ENCODE results near the gene NCOR1.
"Not testable (repeated sequence)": the region's sequence is repeated elsewhere in the genome, so short reads cannot be mapped to it uniquely, and the experiment has no call there.

NCOR1 gene

DNA sequence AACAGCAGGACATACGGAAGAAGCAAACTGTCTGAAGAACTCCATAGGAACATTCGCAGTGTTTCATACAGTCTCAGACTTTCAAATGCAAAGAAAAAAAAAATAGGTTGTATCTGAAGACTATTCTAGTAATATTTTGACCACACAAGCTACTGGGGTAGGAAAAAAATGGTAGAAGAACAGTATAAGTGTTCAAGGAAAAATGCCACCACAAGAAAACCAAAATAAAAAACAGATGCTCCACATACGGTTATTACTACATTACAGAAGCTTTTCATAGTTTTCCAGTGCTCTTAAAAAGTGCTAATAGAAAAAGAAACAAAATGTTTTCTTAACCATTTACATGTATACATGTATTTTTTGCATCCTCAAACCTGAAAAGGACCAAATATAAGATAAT lies 3.7 kb downstream of the NCOR1 start:
- no peak for ATAC-seq
- TF ChIP-seq ARNTL (CRISPR knock-in tag; IDR thresholded peaks at IDR 0.05; ENCODE audit: borderline replicate concordance, low read depth) (no peak), OSR1 (CRISPR knock-in tag; IDR thresholded peaks at IDR 0.05) (no peak), ZNF70 (CRISPR knock-in tag; IDR thresholded peaks at IDR 0.05) (no peak), TCF4 (CRISPR knock-in tag; IDR thresholded peaks at IDR 0.05; ENCODE audit: borderline replicate concordance) (no peak), PPARA (CRISPR knock-in tag; IDR thresholded peaks at IDR 0.05; ENCODE audit: borderline replicate concordance) (no peak), ZFP30 (CRISPR knock-in tag; IDR thresholded peaks at IDR 0.05) (no peak), ZC3H10 (CRISPR knock-in tag; IDR thresholded peaks at IDR 0.05) (no peak), RARB (CRISPR knock-in tag; IDR thresholded peaks at IDR 0.05) (no peak), GLIS3 (CRISPR knock-in tag; IDR thresholded peaks at IDR 0.05) (no peak), SNAI2 (CRISPR knock-in tag; IDR thresholded peaks at IDR 0.05) (no peak), BACH2 (CRISPR knock-in tag; IDR thresholded peaks at IDR 0.05; ENCODE audit: borderline replicate concordance) (no peak)
- TF ChIP-seq, protein P1, sequence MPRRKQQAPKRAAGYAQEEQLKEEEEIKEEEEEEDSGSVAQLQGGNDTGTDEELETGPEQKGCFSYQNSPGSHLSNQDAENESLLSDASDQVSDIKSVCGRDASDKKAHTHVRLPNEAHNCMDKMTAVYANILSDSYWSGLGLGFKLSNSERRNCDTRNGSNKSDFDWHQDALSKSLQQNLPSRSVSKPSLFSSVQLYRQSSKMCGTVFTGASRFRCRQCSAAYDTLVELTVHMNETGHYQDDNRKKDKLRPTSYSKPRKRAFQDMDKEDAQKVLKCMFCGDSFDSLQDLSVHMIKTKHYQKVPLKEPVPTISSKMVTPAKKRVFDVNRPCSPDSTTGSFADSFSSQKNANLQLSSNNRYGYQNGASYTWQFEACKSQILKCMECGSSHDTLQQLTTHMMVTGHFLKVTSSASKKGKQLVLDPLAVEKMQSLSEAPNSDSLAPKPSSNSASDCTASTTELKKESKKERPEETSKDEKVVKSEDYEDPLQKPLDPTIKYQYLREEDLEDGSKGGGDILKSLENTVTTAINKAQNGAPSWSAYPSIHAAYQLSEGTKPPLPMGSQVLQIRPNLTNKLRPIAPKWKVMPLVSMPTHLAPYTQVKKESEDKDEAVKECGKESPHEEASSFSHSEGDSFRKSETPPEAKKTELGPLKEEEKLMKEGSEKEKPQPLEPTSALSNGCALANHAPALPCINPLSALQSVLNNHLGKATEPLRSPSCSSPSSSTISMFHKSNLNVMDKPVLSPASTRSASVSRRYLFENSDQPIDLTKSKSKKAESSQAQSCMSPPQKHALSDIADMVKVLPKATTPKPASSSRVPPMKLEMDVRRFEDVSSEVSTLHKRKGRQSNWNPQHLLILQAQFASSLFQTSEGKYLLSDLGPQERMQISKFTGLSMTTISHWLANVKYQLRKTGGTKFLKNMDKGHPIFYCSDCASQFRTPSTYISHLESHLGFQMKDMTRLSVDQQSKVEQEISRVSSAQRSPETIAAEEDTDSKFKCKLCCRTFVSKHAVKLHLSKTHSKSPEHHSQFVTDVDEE (CRISPR knock-in tag; IDR thresholded peaks at IDR 0.05): no peak

DNA sequence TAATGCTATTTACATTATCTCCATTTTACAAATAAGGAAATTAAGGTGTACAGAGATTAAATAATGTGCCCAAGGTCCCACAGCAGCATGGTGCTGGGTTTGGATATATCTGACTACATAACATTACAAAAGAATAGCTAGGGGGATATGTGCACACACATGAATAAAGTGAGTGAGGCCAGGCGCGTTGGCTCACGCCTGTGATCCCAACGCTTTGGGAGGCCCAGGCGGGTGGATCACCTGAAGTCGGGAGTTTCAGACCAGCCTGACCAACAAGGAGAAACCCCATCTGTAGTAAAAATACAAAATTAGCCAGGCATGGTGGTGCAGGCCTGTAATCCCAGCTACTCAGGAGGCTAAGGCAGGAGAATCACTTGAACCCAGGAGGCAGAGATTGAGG lies 10.6 kb downstream of the NCOR1 start:
- ATAC-seq: not testable (repeated sequence)

DNA sequence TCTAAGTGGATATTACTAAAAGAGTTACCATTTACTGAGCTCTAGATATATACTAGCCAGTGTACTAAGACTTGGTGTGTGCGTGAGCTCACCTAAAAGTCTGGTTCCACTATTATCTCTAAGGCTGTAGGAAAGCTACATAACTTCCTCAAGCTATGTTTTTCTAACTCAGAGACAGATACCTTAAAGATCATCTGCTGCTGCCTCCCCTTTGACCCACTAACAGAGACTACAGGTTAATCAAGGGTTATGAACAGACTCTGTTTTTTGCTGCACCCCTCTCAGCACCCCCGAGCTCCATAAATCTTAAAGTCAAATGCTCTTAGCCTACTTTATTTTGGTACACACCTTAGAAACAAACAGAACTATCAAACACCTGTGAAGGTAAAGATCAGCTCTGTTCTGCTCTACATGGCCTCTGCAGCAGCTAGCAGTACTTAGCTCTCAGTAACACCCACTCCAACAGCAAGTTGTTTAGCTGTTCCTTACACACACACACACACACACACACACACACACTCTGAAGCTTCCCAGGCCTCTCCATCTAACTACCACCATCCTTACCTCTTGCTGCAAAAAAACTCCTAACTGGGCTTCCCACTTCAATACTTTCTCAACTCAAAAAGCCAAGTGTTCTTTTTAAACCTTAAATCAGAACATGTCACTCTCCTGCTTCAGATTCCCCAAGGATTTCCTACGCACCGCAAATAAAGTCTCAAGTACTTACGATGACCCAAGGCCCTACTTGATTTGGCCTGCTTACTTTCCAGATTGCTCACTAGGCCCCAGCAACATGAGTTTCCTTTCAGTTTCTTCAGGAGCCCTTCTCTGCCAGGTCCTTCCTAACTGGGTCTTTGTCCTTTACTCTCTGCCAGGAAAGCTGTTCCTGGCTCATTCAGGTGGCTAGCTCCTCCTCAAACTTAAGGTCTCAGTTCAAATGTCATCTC lies 12.5 kb downstream of the NCOR1 start:
- not testable (repeated sequence) for ATAC-seq

DNA sequence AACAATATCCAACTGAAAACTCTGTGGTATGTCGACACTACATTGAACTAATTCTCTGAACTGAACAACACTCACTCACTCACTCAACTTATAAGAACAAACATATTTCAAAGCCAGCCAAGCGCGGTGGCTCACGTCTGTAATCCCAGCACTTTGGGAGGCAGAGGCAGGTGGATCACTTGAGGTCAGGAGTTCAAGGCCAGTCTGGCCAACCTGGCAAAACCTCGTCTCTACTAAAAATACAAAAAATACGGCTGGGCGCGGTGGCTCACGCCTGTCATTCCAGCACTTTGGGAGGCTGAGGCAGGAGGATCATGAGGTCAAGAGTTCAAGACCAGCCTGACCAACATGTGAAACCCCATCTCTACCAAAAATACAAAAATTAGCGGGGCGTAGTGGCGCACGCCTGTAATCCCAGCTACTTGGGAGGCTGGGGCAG lies 13.6 kb downstream of the NCOR1 start:
- not testable (repeated sequence) for ATAC-seq

DNA sequence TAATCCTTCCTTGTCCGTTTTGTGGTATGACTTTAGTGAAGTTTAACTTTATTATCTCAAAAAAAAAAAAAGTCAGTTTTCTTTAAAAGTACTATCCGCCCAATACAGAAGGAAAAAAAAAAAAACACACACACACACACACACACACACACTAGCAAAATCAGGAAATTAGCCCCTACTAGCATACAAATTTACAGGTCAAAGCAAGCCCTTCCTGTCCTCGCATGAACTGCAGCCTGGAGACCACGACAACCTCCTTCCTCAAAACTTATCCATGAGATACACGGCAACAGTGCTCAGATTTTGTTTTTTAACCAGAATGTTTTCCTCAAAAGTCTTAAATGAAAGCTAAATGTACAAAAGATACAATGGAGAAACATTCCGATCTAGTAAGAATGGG lies 16.2 kb downstream of the NCOR1 start:
- TF ChIP-seq ZNF70 (CRISPR knock-in tag; IDR thresholded peaks at IDR 0.05) (no peak), CSDC2 (CRISPR knock-in tag; IDR thresholded peaks at IDR 0.05) (no peak), BACH2 (CRISPR knock-in tag; IDR thresholded peaks at IDR 0.05; ENCODE audit: borderline replicate concordance) (no peak), ZC3H10 (CRISPR knock-in tag; IDR thresholded peaks at IDR 0.05) (no peak), RARB (CRISPR knock-in tag; IDR thresholded peaks at IDR 0.05) (no peak), SNAI2 (CRISPR knock-in tag; IDR thresholded peaks at IDR 0.05) (no peak), ARNTL (CRISPR knock-in tag; IDR thresholded peaks at IDR 0.05; ENCODE audit: borderline replicate concordance, low read depth) (no peak), ESRRG (CRISPR knock-in tag; IDR thresholded peaks at IDR 0.05) (no peak), ZFP30 (CRISPR knock-in tag; IDR thresholded peaks at IDR 0.05) (no peak), ZNF565 (CRISPR knock-in tag; conservative IDR thresholded peaks at IDR 0.05; ENCODE audit: low read depth) (no peak), ISL1 (CRISPR knock-in tag; IDR thresholded peaks at IDR 0.05) (no peak), ZFP3 (CRISPR knock-in tag; IDR thresholded peaks at IDR 0.05) (no peak), ZNF8 (CRISPR knock-in tag; IDR thresholded peaks at IDR 0.05) (no peak), OSR1 (CRISPR knock-in tag; IDR thresholded peaks at IDR 0.05) (no peak), PPARA (CRISPR knock-in tag; IDR thresholded peaks at IDR 0.05; ENCODE audit: borderline replicate concordance) (no peak)
- TF ChIP-seq, protein P2, sequence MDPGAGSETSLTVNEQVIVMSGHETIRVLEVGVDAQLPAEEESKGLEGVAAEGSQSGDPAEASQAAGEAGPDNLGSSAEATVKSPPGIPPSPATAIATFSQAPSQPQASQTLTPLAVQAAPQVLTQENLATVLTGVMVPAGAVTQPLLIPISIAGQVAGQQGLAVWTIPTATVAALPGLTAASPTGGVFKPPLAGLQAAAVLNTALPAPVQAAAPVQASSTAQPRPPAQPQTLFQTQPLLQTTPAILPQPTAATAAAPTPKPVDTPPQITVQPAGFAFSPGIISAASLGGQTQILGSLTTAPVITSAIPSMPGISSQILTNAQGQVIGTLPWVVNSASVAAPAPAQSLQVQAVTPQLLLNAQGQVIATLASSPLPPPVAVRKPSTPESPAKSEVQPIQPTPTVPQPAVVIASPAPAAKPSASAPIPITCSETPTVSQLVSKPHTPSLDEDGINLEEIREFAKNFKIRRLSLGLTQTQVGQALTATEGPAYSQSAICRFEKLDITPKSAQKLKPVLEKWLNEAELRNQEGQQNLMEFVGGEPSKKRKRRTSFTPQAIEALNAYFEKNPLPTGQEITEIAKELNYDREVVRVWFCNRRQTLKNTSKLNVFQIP (CRISPR knock-in tag; IDR thresholded peaks at IDR 0.05; ENCODE audit: borderline replicate concordance, low read depth): no peak
- TF ChIP-seq, protein P3, sequence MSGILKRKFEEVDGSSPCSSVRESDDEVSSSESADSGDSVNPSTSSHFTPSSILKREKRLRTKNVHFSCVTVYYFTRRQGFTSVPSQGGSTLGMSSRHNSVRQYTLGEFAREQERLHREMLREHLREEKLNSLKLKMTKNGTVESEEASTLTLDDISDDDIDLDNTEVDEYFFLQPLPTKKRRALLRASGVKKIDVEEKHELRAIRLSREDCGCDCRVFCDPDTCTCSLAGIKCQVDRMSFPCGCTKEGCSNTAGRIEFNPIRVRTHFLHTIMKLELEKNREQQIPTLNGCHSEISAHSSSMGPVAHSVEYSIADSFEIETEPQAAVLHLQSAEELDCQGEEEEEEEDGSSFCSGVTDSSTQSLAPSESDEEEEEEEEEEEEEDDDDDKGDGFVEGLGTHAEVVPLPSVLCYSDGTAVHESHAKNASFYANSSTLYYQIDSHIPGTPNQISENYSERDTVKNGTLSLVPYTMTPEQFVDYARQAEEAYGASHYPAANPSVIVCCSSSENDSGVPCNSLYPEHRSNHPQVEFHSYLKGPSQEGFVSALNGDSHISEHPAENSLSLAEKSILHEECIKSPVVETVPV (CRISPR knock-in tag; IDR thresholded peaks at IDR 0.05): no peak
- TF ChIP-seq, protein P4, sequence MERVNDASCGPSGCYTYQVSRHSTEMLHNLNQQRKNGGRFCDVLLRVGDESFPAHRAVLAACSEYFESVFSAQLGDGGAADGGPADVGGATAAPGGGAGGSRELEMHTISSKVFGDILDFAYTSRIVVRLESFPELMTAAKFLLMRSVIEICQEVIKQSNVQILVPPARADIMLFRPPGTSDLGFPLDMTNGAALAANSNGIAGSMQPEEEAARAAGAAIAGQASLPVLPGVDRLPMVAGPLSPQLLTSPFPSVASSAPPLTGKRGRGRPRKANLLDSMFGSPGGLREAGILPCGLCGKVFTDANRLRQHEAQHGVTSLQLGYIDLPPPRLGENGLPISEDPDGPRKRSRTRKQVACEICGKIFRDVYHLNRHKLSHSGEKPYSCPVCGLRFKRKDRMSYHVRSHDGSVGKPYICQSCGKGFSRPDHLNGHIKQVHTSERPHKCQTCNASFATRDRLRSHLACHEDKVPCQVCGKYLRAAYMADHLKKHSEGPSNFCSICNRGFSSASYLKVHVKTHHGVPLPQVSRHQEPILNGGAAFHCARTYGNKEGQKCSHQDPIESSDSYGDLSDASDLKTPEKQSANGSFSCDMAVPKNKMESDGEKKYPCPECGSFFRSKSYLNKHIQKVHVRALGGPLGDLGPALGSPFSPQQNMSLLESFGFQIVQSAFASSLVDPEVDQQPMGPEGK (CRISPR knock-in tag; IDR thresholded peaks at IDR 0.05; ENCODE audit: borderline replicate concordance): no peak
- TF ChIP-seq, protein P5, sequence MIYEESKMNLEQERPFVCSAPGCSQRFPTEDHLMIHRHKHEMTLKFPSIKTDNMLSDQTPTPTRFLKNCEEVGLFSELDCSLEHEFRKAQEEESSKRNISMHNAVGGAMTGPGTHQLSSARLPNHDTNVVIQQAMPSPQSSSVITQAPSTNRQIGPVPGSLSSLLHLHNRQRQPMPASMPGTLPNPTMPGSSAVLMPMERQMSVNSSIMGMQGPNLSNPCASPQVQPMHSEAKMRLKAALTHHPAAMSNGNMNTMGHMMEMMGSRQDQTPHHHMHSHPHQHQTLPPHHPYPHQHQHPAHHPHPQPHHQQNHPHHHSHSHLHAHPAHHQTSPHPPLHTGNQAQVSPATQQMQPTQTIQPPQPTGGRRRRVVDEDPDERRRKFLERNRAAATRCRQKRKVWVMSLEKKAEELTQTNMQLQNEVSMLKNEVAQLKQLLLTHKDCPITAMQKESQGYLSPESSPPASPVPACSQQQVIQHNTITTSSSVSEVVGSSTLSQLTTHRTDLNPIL (CRISPR knock-in tag; IDR thresholded peaks at IDR 0.05; ENCODE audit: low read depth): no peak
- no peak for ATAC-seq

Measured in SK-N-SH treated with all-trans-retinoic acid at 6 μM for 48 hours (cell line).